Mucosa of descending colon (tissue), 3 donors: ENCODE results near the gene MEIKIN. TPM values are rescaled to one million over a fixed set of nuclear protein-coding genes. Genes with fewer than 3 reads are reported as not detected.

Experiments
- ATAC-seq: fragments of 200-7000 bp; cut with Tn5 transposase; one replicate; pipeline ENCODE4 v1.9.1; 2020; ENCODE audit warnings: mild to moderate bottlenecking, moderate library complexity
- DNase-seq, 3 donors: peaks; one replicate each; pipeline ENCODE4 v3.0.0-alpha.2; 2020
- H3K36me3 ChIP-seq: fragments of 200-600 bp; one replicate; pipeline ENCODE4 v1.8.0; 2021; ENCODE audit warnings: low read depth, mild to moderate bottlenecking
- H3K4me1 ChIP-seq: fragments of 200-600 bp; one replicate; pipeline ENCODE4 v1.8.0; 2021; ENCODE audit warnings: low read depth, mild to moderate bottlenecking
- H3K4me3 ChIP-seq: fragments of 200-600 bp; one replicate; pipeline ENCODE4 v1.8.0; 2021; ENCODE audit warnings: mild to moderate bottlenecking
- H3K9me3 ChIP-seq: fragments of 200-600 bp; one replicate; pipeline ENCODE4 v1.8.0; 2021; ENCODE audit warnings: mild to moderate bottlenecking
- intact Hi-C, 2 donors: fragments of 100-400 bp; cut with DNase I in 1 of 2; cut with micrococcal nuclease in 1 of 2; formaldehyde crosslinking; loops; one replicate each; pipeline versions ENCODE4 v1.11.0 to v1.11.1; 2022; cut with DNase I, micrococcal nuclease
- total RNA-seq, 3 donors: library from RNA; stranded (reverse); fragmentation: NEBNext Ultra II Directional in 2 of 3; extraction: Animal tissue kit (Norgen Biotek cat#: 25700) in 2 of 3; gene quantifications; one replicate each; pipeline versions ENCODE4 v1.2.1 to v1.2.4, GENCODE V29; 2021 to 2023
- TF ChIP-seq, protein P1 (sequence below): fragments of 200-600 bp; IDR thresholded peaks from one replicate; pipeline ENCODE4 v1.8.0; 2022; ENCODE audit warnings: antibody characterized with exemption, mild to moderate bottlenecking
- donor health status: DM: no; HTN: no; CAD: no; lungs with moderate emphysema.
- donor health status: DM: no; HTN: no; CAD: no.
- donor health status: DM: no; HTN: yes; CAD: no.

The MEIKIN gene
- total RNA-seq, 3 donors from 2014 or later, result not detected

DNA sequence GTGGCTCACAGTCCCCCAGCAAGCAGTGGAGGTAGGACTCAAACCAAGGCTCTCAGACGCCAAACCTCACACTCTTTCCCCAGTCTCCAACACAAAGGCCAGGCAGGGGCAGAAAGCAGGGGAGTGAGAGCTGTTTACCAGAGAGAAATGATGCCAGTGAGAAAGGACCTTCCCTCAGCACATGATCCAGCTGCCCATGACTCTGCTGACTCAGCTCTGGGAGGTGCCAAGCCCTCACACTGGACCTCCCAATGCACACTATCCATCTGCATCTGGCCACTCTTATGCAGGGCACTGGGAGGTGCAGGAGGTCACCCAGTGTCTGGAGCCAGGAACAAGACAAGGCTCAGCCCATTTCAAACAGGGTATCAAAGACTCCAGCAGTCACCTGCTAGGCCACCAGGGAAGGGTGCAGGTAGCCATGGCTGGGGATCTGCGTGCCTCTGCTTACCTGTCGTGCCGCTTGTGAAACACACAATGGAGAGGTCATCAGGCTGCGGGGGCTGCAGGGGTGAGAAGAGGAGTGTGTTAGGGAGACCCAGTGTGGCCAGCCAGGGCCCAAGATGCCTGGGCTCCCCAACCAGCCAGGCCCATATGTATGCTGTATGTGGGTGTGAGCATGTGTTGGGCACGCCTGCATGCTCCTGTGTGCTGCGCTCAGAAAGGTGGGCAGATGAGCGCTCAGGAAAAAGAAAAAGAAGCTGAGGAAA, 39.6 kb upstream of the MEIKIN start:
- Histone ChIP-seq H3K4me1 (no peaks in the 10 kb centered on the region), H3K9me3 (no peaks in the 10 kb centered on the region), H3K4me3 (no peak overlapping the region), H3K36me3 (no peaks in the 10 kb centered on the region)
- DNase-seq, result no peak
- no peak for ATAC-seq
- intact Hi-C loops, result no loop called here
- TF ChIP-seq, protein P1, sequence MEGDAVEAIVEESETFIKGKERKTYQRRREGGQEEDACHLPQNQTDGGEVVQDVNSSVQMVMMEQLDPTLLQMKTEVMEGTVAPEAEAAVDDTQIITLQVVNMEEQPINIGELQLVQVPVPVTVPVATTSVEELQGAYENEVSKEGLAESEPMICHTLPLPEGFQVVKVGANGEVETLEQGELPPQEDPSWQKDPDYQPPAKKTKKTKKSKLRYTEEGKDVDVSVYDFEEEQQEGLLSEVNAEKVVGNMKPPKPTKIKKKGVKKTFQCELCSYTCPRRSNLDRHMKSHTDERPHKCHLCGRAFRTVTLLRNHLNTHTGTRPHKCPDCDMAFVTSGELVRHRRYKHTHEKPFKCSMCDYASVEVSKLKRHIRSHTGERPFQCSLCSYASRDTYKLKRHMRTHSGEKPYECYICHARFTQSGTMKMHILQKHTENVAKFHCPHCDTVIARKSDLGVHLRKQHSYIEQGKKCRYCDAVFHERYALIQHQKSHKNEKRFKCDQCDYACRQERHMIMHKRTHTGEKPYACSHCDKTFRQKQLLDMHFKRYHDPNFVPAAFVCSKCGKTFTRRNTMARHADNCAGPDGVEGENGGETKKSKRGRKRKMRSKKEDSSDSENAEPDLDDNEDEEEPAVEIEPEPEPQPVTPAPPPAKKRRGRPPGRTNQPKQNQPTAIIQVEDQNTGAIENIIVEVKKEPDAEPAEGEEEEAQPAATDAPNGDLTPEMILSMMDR, result no peak

GRCh38 chr5:131983244-131983771, 37.8 kb upstream of the MEIKIN start:
- Histone ChIP-seq H3K9me3 (no peaks in the 10 kb centered on the region), H3K4me3 (no peak overlapping the region), H3K36me3 (no peaks in the 10 kb centered on the region), H3K4me1 (no peaks in the 10 kb centered on the region)
- no peak for ATAC-seq
- no peak for DNase-seq
- intact Hi-C loops, result no loop called here
- TF ChIP-seq, protein P1, result no peak

DNA sequence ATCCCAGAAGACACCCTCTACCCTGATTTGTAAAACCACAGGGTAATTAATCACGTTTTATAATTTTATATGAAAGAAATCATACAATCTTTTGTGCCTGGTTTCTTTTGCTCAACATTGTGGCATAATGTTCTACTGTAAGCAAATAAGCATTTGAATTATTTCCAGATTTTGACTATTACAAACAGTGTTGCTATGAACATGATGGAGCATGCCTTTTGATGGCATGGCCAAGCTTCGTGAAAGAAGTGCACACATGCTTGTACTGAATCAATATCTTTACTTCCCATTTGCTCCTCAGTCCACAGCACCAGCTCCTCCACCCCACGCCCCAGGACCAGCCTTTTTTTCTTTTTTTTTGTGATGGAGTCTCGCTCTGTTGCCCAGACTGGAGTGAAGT, 36.1 kb upstream of the MEIKIN start:
- no peak for DNase-seq
- Histone ChIP-seq H3K4me1 (no peaks in the 10 kb centered on the region), H3K4me3 (no peak overlapping the region), H3K9me3 (no peaks in the 10 kb centered on the region), H3K36me3 (no peaks in the 10 kb centered on the region)
- intact Hi-C loops, result no loop called here
- TF ChIP-seq, protein P1, result no peak
- ATAC-seq, result no peak

- intact Hi-C loops, result no loop called here
- TF ChIP-seq, protein P1, result no peak
- no peak for DNase-seq
Observed at GRCh38 chr5:131980696-131981095, 35.2 kb upstream of the MEIKIN start.

GRCh38 chr5:131979816-131980215, 34.4 kb upstream of the MEIKIN start:
- H3K9me3 ChIP-seq, result no peaks in the 10 kb centered on the region
- TF ChIP-seq, protein P1, result no peak
- no peak for ATAC-seq
- H3K4me3 ChIP-seq, result no peak overlapping the region
- H3K36me3 ChIP-seq, result no peaks in the 10 kb centered on the region
- intact Hi-C loops, result no loop called here
- H3K4me1 ChIP-seq, result peaks cover 4% of the 10 kb centered on the region
- no peak for DNase-seq

More at GRCh38 chr5:131980696-131981095, 35.2 kb upstream of the MEIKIN start:
- Histone ChIP-seq H3K36me3 (no peaks in the 10 kb centered on the region), H3K9me3 (no peaks in the 10 kb centered on the region), H3K4me1 (no peaks in the 10 kb centered on the region), H3K4me3 (no peak overlapping the region)
- no peak for ATAC-seq
